Measurements from ENCODE around the gene HOXA9.
A peak's percentile ranks its signal among the peaks of the same experiment; 100 is the strongest.

The HOXA9 gene

GRCh38 chr7:27163288-27164044 lies 1.9 kb downstream of the HOXA9 start:
- peak; percentile 36 for DNase-seq

DNA sequence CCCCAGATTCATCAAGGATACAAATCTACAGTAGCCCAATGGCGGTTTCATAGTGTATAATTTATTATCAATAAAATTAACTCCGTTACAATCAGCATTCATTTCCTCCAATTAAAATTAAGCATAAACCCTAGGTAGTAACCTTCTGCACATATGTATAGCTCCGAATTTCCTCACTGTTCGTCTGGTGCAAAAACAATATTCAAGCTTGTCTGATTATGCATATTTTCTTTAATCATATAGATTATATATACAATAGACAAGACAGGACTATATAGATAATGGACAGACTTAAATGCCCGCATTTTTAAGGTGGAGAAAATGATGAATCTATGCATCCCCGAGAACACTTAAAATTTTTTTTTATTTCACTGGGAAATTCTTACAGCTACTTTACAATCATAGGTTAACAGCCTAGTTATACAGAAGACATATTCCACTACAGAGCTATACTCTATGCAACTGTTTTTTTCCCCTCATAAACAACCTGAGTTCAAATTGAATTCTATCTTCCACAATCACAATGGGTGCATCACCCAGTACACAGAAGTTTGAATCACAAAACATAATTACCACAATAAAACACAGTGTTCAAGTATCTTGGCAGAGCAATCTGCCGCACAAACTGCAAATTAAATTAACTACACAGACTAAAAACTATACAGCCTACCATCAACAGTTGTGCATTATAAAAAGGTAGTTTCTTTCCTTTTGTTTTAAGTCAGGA lies 2.6 kb downstream of the HOXA9 start:
- DNase-seq, result no peak

DNA sequence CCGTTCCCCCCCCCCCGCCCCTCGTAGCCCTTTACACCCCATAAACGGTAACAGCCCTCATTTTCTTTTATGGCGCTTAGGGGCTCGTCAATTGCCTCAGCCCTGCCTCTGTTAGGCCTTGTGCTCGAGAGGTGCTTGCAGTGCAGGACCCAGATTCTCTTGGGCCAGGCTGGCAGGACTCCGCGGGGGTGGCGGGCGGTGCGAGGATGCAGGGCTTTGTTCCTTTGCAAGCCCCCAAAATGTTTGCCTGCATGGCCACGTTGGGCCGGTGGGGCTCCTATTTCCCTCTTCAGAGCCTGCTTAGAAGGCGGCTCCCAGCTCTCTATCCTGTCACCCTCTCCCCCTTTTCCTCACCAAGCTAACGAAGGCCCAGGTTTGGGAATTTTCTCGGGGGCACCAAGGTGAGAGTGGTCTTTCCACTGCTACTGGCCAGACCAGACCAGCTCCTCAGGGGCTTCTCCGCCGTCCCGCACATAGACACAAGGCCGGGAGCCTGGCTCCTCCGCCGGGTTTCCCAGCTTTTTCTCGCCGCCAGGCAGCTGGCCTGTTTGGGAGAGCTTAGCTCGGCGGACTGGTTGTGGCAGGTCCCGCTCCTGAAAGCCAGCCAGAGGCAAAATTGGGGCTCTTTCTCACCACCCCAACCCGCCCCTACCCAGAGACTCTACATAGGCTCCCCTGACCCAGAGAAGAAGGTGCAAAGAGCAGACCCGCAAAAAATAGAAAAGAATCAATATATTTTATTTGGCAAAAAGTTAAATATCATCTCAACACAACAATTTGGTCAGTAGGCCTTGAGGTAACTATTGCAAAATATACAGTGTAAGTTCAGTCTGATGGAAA lies 3.4 kb downstream of the HOXA9 start:
- DNase-seq, result peak; percentile 50

GRCh38 chr7:27161214-27161720 lies 4.1 kb downstream of the HOXA9 start:
- no peak for DNase-seq

GRCh38 chr7:27160546-27161213 lies 4.7 kb downstream of the HOXA9 start:
- peak; percentile 94 for DNase-seq

- peak; percentile 67 for DNase-seq
Observed at GRCh38 chr7:27160145-27160545, 5.2 kb downstream of the HOXA9 start.

DNA sequence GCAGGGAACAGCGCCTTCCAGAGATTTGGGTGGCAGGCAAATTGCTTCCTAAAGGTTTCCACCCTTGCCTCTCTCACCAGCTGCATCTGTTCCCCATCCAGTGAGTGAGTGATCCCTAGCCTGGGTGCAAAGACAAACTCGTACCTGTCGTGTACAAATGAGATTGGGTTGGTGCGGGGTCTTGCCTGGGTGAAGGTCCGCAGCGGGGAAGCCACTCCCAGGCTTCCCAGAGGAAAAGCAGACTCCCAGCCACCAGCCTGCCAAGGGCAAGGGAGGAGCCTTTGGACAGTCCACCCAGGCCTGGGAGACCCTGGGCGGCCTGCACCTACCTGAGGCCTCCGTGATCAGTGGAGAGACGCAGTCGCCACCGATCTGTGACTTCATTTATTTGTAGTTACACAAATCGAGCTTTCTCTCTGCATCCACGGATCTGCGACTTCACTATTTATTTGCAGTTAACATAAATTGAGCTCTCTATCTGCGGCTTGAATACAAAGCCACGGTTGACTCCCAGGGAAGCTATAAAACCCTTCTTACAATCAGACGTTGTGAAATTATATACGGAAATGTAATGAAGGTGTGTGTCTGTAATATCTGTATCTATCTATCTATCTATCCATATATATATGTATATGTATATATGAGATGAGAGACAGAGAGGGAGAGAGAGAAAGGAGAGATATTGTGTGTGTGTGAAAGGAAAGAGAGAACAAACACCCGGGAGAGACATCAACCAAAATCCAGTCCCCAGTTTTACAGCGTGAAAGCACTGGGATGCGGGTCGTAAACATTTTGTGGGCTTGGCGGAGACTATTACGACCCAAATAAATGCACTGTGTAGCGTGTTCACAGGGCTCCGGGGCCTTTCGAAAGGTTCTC lies 5.8 kb downstream of the HOXA9 start:
- peak; percentile 34 for DNase-seq

GRCh38 chr7:27158436-27159265 lies 6.7 kb downstream of the HOXA9 start:
- DNase-seq, result peak; percentile 61

DNA sequence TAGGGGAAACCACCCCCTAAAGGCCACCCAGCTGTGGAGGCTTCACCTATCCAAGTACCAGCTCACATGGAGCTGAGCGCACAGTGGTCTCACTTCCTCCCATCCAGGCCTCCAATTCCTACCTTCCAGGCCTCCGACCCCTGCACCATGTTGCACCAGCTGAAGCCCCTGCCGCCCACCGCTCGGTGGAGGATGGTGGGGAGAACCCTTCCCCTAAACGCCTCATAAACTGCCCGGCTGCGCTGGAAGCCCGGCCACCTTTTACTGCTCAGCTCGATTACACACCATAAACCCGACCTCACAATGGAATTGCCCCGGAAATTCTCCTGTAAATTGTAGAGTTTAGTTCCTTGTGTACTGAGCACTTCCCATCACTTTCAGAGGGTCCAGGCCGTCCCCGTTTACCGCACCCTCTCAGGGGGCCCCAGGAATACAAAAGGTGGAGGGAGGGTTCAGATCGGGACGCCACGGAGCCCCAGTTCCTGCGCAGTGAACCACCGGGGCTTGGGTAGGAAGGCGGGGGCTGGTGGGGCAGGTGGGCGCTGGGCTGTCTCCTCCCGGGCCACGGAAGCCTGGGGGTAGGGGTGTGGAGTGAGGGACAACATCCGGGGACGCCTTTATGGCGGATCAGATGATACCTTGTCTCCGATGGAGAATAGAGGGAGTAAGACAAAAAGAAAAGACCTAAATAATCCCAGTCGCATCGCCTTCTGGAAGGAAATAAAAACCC lies 7.5 kb downstream of the HOXA9 start:
- peak; percentile 41 for DNase-seq

DNA sequence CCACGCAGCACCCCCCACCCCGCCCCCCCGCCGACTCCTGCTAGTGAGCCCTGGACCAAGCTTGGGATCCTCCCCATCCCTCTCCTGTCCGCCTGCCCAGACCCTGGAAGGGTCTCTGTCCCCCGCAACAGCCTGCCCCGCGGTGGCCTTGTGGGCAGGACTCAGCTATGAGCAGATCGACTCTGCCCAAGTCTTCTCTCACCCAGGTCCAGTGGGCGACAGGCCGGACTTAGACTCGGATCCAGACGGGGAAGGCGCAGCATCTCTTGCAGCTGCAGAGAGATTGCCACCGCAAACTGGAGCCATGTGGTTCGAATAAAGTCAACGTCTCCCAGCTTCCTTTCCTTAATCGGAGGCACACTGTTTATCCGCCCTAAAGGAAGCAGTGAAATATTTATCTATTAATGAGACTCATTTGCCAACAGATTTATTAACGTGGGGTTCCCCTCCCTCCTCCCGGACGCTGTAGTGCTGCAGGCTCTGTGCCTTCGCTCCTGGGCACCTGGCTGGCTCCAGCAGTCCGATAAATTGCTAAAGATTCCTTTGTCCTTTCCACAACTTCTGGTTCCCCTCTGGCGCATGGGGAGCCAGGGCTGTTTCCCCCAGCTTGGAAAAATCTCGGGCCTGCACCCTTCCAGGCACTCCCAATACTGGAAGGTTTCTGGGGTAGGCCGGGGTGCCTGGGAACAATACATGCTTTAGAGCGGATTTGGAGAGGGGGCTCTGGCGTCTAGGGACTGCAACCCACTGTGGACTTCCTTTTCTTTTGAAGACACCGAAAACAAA lies 8.2 kb downstream of the HOXA9 start:
- peak; percentile 63 for DNase-seq

DNA sequence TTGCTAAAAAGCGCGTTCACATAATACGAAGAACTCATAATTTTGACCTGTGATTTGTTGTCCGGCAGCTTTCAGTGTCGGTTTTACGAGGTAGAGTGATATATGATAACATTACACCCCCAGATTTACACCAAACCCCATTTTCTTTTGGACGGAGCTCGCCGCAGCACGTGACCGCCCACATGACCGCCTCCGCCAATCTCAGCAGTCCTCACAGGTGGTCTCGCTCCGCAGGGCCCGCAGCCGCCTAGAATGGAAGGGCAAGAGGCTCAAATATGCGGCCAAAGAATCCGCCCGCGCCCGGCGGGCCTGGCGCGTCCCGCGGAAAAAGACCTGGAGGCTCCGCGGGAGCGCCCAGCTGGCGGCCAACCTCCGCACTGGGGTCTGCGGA lies 8.8 kb downstream of the HOXA9 start, which contains the start of gene HOXA7:
Gene HOXA7 (minus strand): TSS at position 168 of the 391 bp plus-strand sequence. CDS start 130 bp downstream, at position 38.
- peak; percentile 58 for DNase-seq

DNA sequence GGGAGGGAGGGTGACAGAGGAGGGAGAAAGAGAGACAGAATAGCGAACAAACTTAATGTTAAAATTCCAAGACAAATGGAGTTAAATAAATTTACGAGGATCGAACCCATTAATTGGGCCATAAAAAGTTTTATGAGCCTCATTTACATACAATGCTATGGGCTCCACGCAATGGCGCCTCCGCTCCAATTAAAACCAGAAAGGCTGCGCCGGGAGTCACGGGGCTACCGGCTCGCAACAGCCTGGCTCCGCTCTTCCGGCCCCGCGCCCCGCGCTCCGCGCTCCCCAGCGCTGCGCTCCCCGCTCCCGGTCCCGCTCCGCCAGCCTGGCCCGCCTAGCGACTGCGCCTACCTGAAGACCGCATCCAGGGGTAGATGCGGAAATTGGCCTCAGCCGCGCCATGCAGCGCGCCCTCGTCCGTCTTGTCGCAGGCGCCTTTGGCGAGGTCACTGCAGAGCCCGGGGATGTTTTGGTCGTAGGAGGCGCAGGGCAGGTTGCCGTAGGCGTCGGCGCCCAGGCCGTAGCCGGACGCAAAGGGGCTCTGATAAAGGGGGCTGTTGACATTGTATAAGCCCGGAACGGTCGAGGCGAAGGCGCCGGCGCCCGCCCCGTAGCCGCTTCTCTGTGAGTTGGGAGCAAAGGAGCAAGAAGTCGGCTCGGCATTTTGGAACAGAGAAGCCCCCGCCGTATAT lies 9.4 kb downstream of the HOXA9 start:
- DNase-seq, result peak; percentile 68

- peak; percentile 77 for DNase-seq
Observed at GRCh38 chr7:27154901-27155815, 10.2 kb downstream of the HOXA9 start.

- DNase-seq, result peak; percentile 51
Observed at GRCh38 chr7:27154369-27154768, 11.0 kb downstream of the HOXA9 start.

- no peak for DNase-seq
Observed at GRCh38 chr7:27153526-27153925, 11.8 kb downstream of the HOXA9 start.

DNA sequence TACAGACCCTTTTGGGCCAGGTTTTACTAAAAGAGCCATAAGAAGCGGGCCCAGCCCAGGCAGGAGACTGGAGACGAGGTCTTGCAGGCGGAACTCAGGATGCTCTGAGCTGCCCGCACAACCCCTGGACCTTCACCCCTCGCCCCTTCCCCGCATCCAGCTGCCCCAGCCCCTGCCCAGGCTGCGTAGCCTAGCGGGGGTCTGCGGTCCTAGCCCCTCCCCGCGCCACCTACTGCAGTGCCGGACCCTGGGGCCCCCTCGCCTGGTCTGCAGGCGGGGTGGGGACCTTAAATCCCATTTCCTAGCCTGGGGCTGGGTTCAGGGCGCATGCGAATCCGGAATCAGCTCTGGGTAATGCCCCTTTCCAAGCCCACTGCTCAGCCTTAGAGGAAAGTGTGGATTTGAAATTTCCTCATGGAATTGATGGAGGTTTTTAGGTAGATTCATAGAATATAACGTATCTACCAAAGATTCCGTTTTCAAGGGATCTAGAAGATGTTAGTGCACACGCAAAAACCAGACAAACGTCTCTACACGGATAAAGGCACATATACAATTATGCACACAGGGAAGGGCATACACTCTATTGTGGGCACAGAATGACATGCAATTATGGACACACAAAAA lies 12.4 kb downstream of the HOXA9 start:
- peak; percentile 43 for DNase-seq

All from activated effector memory CD4-positive, alpha-beta T cell treated with anti-CD3 and anti-CD28 coated beads, Interleukin-2, amount 50 U/mL, for 16 hours (primary cell).